GM13976 (cell line): ENCODE results near the gene SERPINA3.

Source experiments
- DNase-seq: peaks from one replicate; pipeline ENCODE4 v3.0.0; 2012; ENCODE audit warnings: low spot score
- in situ Hi-C: fragments of 300-500 bp; cut with MboI; formaldehyde crosslinking; loops from one replicate; pipeline ENCODE4 v1.12.0; 2022; ENCODE audit warnings: low sequenced_read_pairs, mixed read lengths, inconsistent platforms; ENCODE audit not compliant: unreplicated experiment
- TF ChIP-seq, protein P1 (sequence below): IDR thresholded peaks from 2 replicates; pipeline ENCODE4 v1.5.1; 2012; ENCODE audit warnings: borderline replicate concordance, mild to moderate bottlenecking; ENCODE audit not compliant: insufficient read depth; ENCODE audit errors: extremely low read depth, missing control alignments, control extremely low read depth

SERPINA3 gene

DNA sequence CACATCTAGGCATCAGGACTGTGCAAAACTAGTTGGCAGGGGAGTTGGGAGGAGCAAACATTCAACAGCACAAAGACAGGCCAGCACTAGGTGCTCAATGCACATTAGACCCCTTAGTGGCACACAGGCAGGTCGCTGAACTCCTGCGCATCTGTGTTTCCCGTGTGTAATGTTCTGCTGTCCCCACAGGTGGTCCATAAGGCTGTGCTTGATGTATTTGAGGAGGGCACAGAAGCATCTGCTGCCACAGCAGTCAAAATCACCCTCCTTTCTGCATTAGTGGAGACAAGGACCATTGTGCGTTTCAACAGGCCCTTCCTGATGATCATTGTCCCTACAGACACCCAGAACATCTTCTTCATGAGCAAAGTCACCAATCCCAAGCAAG lies 11.2 kb downstream of the SERPINA3 start:
- TF ChIP-seq, protein P1, sequence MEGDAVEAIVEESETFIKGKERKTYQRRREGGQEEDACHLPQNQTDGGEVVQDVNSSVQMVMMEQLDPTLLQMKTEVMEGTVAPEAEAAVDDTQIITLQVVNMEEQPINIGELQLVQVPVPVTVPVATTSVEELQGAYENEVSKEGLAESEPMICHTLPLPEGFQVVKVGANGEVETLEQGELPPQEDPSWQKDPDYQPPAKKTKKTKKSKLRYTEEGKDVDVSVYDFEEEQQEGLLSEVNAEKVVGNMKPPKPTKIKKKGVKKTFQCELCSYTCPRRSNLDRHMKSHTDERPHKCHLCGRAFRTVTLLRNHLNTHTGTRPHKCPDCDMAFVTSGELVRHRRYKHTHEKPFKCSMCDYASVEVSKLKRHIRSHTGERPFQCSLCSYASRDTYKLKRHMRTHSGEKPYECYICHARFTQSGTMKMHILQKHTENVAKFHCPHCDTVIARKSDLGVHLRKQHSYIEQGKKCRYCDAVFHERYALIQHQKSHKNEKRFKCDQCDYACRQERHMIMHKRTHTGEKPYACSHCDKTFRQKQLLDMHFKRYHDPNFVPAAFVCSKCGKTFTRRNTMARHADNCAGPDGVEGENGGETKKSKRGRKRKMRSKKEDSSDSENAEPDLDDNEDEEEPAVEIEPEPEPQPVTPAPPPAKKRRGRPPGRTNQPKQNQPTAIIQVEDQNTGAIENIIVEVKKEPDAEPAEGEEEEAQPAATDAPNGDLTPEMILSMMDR = no peak
- no peak for DNase-seq
- in situ Hi-C loops = no loop called here

GRCh38 chr14:94623856-94624499 lies 11.8 kb downstream of the SERPINA3 start:
- TF ChIP-seq, protein P1 = no peak
- in situ Hi-C loops = no loop called here
- no peak for DNase-seq

DNA sequence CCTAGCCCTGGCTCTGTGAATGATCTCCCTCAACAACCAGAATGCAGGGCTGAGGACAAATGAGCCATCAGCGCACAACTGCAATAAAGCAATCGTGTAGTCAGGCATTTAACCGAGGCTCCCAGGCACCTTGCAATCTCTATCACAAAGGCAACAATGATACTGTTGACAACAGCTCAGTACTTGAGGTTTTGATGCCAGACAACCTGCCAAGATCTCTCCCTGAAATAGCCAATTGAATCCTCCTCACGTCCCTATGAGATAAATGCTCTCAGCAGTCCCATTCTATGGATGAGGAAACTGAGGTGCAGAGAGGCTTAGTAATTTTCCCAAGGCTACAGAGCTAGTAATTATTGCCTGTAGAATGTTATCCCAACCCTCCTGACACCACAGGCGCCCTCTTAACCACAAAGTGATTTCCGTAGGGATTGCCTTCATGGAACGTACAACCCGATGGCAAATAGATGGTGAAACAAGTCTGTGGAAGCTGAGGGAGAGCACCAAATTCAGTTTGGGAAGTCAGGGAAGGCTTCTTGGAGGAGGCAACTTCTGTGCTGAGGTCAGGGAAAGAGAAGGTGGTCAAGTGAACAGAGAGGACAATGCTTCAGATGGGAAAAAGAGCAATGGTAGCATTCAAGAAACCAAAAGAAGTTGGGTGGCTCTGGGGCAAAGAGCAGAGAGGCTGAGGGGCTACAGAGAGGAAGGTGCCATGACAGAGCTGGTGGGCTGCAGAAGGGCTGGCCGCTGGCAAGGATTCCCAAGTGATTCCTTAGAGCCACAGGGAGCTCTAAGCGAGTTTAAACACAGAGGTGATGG lies 12.6 kb downstream of the SERPINA3 start:
- no peak for DNase-seq
- in situ Hi-C loops = no loop called here

GRCh38 chr14:94625353-94625635 lies 13.1 kb downstream of the SERPINA3 start:
- in situ Hi-C loops = no loop called here
- no peak for DNase-seq
- TF ChIP-seq, protein P1 = no peak

More for the DNA sequence above, 12.6 kb downstream of the SERPINA3 start:
- TF ChIP-seq, protein P1 = no peak

DNA sequence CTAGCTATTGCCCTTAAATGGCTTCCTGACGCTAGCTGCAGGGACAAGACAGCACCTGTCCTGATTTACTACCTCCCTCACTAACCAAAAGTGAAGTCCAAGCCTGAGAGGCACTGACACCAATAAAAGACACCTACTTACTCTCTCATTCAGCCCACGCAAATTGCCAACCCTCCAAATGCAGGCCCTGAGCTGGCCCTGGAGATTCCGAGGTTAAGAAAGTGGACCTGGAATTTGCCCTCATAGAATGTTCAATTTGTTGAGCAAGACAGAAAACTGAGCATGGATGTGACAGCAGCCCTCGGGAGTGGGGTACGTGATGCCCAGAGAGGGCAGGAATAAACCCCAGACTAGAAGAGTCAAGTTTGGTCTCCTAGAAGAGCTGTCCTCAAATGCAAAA lies 16.4 kb downstream of the SERPINA3 start:
- in situ Hi-C loops = no loop called here
- no peak for DNase-seq
- TF ChIP-seq, protein P1 = no peak

DNA sequence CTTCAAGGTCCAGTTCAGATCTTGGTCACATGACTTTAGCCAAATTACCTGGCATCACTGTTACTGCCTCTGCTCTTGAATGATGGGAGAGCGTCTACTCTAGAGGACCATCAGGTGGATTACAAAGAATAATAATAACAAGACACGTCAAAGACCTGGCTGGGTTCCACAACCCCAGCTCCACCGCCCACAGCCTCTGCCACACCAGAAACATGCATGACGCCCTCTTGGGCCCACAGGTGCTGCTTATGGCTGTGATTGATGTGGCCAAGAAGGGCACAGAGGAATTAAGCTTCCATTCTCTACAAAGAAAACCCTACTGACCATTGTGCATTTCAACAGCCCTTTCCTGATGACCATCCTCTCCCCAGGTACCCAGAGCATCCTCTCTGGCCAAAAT lies 18.2 kb downstream of the SERPINA3 start:
- TF ChIP-seq, protein P1 = no peak
- in situ Hi-C loops = no loop called here
- DNase-seq = no peak

DNA sequence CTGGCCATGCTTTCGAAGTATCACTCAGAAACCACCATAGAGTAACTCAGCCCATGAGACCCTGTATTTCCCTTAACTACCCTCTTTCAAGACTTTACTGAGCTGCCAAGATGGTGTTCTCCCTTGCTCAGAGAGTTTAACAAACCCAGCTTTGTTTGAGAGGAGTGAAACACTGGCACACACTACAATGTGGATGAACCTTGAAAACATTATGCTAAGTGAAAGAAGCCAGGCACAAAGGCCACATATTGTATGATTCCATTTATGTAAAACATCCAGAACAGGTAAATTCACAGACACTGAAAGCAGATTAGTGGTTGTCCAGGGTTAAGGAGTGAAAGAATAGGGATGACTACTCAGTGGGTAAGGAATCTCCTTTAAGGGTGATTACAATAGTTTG lies 18.9 kb downstream of the SERPINA3 start:
- DNase-seq = no peak
- TF ChIP-seq, protein P1 = no peak
- in situ Hi-C loops = no loop called here
